ENCODE data around the gene CBFA2T2.
"Not testable (repeated sequence)": the region's sequence is repeated elsewhere in the genome, so short reads cannot be mapped to it uniquely, and the experiment has no call there.

The CBFA2T2 gene

DNA sequence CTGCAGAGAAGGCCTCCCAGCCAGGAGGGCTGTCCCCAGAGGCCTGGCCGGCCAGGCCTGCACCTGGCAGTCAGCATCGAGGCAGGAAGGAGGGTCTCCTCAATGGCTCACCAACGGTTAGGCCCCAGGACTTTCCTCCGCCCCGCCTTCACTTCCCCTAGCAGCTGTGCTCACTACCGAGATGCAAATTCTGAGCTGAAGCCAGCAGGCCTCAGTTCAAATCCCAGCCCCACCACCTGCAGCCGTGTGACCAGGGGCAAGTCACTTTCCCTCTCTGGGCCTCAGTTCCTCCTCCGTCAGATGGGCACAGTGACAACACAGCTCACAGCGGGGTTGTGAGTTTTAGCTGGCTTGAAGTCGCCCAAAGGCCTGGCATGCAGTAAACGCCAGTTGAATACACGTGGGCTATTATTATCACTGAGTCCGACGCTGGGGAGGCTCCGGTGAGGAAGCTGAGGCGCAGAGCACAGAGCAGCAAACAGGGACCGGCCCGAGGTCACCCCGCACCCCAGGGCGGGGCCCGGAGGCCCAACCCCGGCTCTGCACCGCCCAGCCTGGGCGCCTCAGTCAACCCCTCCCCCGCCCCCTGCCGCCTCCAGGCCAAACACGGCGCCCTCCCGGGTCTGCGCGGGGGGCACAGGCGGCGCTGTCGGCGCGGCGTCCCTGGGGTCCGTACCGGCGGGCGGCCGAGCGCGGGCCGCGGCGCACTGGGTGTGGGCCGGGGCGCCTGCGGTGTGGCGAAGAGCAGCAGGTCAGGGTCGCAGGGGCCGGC lies 195.6 kb downstream of the CBFA2T2 start:
- DNase-seq, result no peak

DNA sequence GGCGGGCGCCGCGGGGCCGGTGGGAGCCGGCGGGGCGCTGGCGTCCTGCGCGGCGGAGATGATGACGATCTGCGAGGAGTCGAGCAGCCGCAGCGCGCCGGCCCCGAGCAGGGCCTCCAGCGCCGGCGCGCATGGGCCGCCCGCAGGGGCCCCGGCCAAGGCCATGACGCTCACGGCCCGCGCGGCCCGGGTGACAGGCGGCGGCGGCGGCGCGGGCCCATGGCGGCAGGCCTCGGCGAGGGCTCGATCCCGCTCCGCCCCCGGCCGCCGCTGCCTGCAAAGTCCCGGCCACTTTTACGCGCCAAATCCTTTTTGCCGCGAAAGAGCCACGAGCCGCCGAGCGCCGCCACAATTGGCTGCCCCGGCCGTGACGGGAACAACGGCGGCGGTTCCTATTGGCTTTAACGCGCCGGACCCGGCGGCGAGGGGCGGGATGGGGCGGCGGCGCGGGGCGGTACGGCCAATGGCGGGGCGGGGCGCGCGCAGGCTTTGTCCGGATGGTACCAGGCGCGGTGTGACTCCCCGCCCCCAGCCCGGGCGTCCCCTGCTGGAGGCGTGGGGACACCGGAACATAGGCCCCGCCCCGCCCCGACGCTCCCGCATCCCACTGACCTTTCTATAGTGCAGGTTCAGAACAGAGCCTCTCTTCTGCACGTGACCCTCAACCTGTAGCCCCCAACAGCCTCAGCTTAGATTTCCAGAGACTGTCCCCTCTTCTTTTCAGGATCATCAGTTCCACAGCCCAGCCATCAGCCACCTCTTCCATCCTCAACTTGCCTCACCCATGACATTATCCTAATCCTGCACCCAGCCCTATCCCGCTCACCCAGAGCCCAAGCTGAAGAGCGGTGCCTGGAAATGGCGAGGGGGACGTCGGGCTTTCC lies 196.4 kb downstream of the CBFA2T2 start, which contains the start of gene E2F1:
Gene E2F1, minus strand, starts transcription at position 286 of the 884 bp plus-strand sequence. Its CDS starts 121 bp downstream, at position 165.
- peak; percentile 90 for DNase-seq

DNA sequence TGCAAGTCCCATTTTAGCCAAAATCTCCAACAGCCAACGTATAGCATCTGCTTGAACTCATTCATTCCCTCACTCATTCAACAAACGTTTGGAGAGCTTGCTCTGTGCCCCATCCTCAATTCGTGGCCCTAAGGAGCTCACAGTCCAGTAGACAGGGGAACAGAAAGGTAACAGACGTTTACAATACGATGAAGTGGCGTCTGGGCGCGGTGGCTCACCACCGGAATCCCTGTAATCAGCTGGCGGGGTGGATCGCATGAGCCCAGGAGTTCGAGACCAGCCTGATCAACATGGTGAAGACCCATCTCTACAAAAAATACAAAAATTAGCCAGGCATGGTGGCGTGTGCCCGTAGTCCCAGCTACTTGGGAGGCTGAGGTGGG lies 197.1 kb downstream of the CBFA2T2 start:
- DNase-seq, result no peak

DNA sequence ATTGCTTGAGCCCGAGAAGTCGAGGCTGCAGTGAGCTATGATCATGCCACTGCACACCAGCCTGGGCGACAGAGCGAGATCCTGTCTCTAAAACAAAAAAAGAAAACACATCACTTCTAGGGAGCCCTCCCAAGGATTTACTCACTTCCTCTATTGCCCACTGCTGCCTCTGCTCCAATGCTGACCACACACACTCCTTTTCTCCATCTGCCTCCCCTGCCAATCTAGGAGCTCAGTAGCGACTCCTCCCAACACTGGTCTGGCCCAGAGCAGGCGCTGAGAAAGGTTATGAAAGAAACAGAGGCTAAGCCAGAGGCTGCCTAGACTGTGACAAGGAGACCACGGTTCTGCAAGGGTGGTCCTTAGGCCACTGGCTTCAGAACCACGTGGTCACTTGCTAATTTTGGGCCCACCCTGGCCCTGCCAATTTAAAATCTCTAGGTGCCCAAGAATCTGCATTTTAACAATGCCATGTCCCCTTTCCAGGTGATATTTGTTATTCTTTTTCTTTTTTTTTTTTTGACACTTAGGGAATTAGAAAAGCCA lies 197.5 kb downstream of the CBFA2T2 start:
- DNase-seq, result no peak

DNA sequence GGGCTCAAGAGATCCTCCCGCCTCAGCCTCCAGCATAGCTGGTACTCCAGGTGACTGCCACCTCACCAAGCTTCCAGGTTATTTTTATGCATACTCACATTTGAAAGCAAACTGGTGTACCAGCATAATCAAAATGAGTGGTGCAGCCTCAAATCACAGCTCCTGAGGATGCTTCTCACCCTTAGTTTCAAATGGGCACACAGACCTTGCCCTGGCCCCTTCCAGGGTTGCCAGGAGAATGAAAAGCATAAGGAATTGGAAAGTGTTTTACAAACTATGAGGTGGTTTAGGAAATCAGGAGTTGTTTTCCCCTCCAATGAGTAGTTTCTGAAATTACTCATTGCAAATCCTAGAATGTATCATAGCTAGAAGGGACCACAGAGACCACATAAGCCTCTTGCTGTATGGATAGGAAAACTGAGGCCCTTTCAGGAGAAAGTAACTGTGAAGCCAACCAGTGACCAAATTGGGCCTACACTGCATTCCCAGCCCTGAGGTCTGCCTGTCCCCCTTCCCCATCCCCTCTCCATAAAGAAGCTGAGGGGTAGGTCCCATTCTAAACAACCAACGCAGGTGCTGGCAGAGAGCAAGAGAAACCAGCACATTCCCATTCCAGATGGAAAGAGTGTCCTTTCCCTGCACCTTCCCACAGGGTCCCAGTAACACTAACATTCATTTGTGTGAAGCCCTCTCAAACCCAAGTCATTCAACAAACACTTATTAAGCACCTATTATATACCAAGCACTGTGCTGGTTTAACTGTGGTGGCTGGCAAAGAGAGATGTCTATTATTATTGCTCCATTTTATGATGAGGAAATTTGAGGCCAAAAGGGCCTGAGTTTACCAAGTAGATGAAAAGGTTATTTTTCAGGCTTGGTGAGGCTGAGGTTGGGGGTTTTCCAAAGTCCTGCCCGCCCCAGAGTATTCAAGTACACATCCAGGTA lies 198.4 kb downstream of the CBFA2T2 start:
- no peak for DNase-seq

DNA sequence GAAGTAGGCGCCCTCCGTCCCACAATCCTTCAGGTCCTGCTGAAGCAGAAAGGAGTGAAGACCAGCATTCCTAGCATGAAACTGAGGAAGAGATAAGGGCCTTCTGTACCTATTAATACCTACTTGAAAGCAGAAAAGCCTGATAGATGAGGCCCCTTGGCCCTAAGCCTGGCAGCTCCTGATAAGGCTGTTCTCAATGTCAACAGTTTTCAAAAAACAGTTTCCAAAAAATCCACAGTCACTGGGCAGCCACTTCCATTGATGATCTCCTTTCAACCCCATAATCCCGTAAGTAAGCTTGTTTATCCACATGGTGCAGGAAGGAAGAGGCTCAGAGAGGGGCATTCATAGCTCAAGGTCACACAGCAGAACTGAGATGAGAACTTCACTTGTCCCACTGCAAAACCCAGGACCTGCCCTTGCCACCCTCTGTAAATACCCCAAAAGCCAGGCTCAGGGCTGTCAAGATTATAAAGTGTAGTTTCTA lies 199.1 kb downstream of the CBFA2T2 start:
- DNase-seq, result no peak

DNA sequence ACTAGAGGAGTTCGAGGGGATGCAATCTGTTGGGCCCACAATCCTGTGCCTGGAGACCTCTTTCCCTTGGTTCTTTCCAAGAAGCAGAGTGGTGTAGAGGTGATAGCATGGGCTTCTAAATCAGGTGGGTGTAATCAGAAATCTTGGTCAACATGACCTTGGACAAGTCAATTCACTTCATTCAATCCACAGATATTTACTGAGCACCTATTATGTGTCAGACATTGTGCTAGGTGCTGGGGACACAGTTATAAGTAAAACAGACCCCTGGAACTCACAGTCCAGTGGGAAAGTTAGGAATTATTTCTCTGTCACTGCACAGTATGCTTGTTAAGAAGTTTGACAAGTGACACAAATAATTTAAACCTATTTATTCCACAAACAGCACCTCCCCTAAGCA lies 199.6 kb downstream of the CBFA2T2 start:
- DNase-seq, result no peak

DNA sequence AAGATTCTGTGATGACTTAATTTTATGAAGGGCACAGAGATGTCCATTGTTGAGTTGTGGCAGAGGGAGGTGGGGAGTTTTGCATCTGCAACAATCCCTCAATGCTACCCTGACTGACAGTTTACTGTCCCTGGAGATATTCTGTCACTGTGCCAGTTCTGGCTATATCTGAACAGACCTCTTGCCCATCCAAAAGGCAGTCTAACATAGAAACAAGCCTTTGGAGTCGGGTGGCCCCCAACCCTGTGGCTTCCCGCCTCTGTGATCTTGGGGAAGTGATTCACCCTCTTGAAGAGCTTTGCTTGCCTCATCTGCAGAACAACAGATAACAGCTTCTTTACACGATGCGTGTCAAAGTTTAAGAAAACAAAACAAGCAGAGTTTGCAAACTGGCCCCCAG lies 200.1 kb downstream of the CBFA2T2 start:
- peak; percentile 33 for DNase-seq

DNA sequence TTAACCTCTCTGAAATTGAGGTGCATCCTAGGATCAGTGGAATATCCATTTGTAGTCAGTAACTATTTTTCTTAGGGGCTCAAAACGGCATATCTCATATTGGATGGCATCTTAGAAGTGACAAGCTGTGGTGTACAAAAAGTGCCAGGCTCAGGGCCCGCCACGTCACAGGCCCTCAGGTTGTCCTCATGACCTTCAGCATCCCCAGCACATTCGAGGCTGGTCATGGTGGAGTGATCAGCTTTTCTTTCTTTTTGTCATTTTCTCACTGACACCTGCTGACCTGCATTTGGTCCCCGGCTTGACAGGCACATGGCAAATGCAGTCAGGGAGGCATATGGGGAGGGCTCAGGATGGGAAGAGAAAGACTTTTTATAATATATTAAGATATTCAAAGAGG lies 203.4 kb downstream of the CBFA2T2 start:
- DNase-seq, result no peak

DNA sequence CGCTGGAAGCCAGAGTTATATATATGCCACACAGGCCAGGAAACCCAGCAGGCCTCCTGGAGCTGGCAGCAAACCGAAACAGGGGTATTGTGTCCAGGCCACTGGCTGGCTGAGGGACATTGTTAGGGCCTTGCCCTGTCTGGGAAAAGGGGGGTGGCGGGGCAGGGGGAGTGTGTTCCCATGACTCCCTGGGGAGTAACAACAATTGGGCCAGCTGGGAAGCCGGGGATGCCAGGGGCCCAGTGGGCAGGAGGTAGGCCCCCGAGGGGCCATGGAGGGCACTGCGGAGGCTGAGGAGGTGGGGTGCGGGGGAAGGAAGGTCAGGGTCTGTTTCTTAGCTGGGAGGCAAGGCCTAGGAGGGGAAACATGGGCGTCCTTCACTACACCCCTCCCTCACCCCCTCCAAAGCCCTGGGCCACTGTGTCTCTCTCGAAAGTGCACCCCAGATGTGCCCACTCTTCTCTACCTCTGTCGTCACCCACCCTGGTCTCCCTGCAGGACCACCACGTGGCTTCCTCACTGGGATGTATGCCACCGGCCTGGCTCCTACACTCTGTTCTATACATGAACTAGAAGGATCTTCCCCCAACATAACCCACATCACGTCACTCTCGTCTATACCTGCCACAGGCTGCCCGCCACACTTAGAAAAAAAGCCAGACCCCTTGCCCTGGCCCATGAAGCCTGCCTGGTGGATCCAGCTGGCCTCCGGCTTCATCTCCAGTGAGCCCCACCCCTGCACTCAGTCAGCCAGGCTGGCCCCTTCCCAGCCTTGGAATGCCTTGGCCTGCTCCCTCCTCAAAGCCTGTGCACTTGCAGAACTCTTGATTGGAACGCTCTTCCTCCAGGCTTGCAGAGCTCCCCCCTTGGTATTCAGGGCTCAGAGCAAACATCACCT lies 204.1 kb downstream of the CBFA2T2 start:
- no peak for DNase-seq

DNA sequence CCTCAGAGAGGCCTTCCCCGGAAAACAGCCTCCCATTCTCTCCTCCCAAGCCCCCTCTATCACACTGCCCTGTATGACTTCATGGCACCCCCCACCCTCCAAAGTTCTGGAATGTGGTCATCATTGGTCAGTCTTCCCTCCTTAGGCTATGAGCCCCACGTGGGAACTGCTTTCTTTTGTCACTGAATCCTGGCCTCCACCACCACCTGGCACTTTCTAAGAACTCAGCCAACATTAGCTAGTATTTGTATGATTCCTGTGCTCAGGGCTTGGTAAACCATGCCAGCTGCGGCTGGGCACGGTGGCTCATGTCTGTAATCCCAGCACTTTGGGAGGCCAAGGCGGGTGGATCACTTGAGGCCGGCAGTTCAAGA lies 204.7 kb downstream of the CBFA2T2 start:
- no peak for DNase-seq

DNA sequence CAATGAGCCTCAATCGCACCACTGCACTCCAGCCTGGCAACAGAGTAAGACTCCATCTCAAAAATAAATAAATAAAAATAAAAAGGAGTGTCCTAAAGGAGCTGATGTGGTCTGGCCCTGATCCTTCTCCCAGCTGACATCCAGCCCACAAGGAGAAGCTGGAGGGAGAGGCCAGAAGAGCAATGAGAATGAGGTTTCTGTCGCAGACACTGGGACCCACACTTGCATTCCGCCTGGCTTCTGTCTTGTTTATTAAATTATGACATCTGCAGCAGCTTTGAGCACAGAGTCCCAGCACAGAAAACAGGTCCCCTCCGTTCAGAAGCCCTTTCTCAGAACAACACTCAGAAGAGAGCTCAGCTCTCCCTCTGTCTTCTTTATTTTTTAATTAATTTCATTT lies 206.6 kb downstream of the CBFA2T2 start:
- no peak for DNase-seq

DNA sequence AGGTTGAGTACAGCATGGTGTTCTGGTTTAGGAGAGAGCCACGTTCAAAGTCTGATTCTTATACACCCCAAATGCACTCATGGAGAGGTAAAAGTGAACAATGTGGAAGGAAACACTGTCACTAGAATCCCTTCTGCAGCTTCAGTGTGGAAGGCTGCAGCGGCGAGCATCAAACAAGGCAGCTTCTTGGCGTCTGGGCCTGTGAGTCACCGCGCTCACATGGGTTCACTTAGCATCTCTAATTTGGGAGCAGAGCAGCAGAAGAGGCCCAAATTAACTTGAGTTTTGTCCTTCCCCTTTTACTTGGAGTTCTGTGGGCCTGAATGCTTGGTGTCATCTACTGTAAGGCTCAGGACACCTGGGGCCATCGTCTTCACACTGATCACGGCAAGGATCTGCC lies 207.2 kb downstream of the CBFA2T2 start:
- DNase-seq, result no peak

DNA sequence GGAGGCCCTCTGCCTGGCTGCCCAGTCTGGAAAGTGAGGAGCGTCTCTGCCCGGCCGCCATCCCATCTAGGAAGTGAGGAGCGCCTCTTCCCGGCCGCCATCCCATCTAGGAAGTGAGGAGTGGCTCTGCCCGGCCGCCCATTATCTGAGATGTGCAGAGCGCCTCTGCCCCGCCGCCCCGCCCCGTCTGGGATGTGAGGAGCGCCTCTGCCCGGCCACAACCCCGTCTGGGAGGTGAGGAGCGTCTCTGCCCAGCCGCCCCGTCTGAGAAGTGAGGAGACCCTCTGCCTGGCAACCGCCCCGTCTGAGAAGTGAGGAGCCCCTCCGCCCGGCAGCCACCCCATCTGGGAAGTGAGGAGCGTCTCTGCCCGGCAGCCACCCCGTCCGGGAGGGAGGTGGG lies 209.1 kb downstream of the CBFA2T2 start:
- not testable (repeated sequence) for DNase-seq

Data from activated T-cell treated with anti-CD3 and anti-CD28 coated beads for 4 hours (primary cell).